Left forelimb (tissue), 1 donor: ENCODE results near the gene RABEP2.
"Not testable (repeated sequence)": the region's sequence is repeated elsewhere in the genome, so short reads cannot be mapped to it uniquely, and the experiment has no call there.

Source experiments
- DNase-seq: peaks from one replicate; pipeline ENCODE4 v3.0.0-alpha.2; 2018; ENCODE audit warnings: low spot score

RABEP2 gene

GRCh38 chr16:28932339-28933141 lies 7.5 kb upstream of the RABEP2 start:
- no peak for DNase-seq

- no peak for DNase-seq
Measured at GRCh38 chr16:28931801-28932225, 6.8 kb upstream of the RABEP2 start, which contains the start of gene CD19. Gene CD19 (plus strand): TSS chr16:28931971. CDS start chr16:28932001, 30 bp downstream.

- DNase-seq = no peak
Measured at GRCh38 chr16:28930652-28931051, 5.6 kb upstream of the RABEP2 start.

- DNase-seq = no peak
Measured at GRCh38 chr16:28930203-28930602, 5.2 kb upstream of the RABEP2 start.

- DNase-seq = no peak
Measured at GRCh38 chr16:28927815-28928214, 2.8 kb upstream of the RABEP2 start.

- DNase-seq = not testable (repeated sequence)
Measured at GRCh38 chr16:28926284-28926683, 1.2 kb upstream of the RABEP2 start.

GRCh38 chr16:28925386-28926228 lies 569 bp upstream of the RABEP2 start:
- peak; percentile 93 for DNase-seq

- no peak for DNase-seq
Measured at GRCh38 chr16:28924399-28924761, 658 bp downstream of the RABEP2 start.

GRCh38 chr16:28923652-28924398 lies 1.2 kb downstream of the RABEP2 start:
- no peak for DNase-seq

- no peak for DNase-seq
Measured at GRCh38 chr16:28923231-28923587, 1.8 kb downstream of the RABEP2 start.

- DNase-seq = no peak
Measured at GRCh38 chr16:28918698-28919097, 6.3 kb downstream of the RABEP2 start.

- no peak for DNase-seq
Measured at GRCh38 chr16:28917095-28917494, 7.9 kb downstream of the RABEP2 start.

- no peak for DNase-seq
Measured at GRCh38 chr16:28915181-28915580, 9.9 kb downstream of the RABEP2 start.

GRCh38 chr16:28913946-28914724 lies 10.9 kb downstream of the RABEP2 start:
- DNase-seq = no peak

GRCh38 chr16:28912558-28912957 lies 12.5 kb downstream of the RABEP2 start:
- no peak for DNase-seq

GRCh38 chr16:28910086-28911031 lies 14.7 kb downstream of the RABEP2 start:
- no peak for DNase-seq

GRCh38 chr16:28905800-28906372 lies 19.2 kb downstream of the RABEP2 start:
- DNase-seq = no peak

- DNase-seq = no peak
Measured at GRCh38 chr16:28905229-28905754, 19.7 kb downstream of the RABEP2 start.

- no peak for DNase-seq
Measured at GRCh38 chr16:28904828-28905227, 20.2 kb downstream of the RABEP2 start.

- no peak for DNase-seq
Measured at GRCh38 chr16:28904363-28904762, 20.7 kb downstream of the RABEP2 start.
